HG02885 (cell line): ENCODE data around the gene SCN2A.
"Not testable (repeated sequence)": the region's sequence is repeated elsewhere in the genome, so short reads cannot be mapped to it uniquely, and the experiment has no call there.

Experiments used
- ATAC-seq: cut with Tn5 transposase; IDR thresholded peaks from one replicate; pipeline ENCODE4 v1.9.1; 2021; ENCODE audit warnings: mild to moderate bottlenecking; ENCODE audit not compliant: unreplicated experiment, poor library complexity

Gene SCN2A

DNA sequence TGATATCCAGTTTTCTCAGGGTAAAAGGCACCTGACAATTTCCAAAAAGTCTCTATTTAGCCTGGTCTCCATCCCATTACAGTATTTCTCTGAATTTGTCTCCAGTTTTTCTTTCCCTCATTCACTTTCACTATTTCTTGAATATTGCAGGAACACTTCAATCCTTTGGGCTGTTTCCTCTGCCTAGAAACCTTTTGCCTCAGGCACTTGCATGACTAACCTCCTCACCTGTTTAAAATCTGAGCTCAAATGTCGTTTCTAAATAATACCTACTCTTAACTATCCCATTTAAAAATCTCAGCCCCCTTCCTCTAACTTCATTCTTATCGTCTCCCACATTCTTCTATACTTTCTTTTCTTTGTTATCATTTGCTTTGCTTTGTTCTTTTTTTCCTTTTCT, 9.0 kb downstream of the SCN2A start:
- ATAC-seq, result no peak

DNA sequence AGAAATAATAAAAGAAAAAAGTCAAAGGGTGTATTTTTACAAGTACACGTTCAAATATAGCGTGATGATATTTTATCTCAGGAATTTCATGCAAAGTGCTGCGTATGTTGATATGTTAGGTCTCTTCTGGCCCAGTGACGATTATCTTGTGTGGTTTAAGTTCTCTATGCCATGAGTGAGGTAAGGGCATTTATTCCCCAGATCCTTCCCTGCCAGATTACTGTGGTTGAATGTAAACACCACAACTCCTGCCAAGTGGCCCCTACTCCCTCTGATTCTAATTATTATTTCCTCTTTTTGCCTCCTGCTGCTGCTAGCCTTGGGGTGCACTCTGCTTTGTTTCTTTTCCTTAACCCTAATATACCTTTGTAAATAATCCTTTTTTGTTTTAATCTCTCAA, 12.2 kb downstream of the SCN2A start:
- ATAC-seq, result no peak

GRCh38 chr2:165253178-165253577, 14.0 kb downstream of the SCN2A start:
- no peak for ATAC-seq

DNA sequence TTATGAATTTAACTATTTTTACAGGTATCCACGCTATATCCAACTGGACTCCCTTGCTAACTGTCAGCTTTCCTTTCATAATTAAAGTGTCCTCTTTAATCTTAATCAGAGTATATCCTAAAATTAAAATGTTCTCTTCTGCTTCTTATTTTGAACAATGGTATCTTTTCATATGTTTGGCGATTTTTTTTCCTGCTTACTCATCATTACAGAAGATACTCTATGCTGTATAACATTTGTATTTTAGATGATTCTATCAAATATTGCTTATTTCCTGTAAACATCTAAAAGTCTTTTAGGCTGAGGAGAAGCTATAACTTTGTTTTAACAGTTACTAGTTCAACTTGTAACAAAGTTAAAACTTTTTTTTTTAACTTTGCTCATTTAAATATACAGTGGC, 17.4 kb downstream of the SCN2A start:
- no peak for ATAC-seq

GRCh38 chr2:165260347-165260746, 21.1 kb downstream of the SCN2A start:
- not testable (repeated sequence) for ATAC-seq

DNA sequence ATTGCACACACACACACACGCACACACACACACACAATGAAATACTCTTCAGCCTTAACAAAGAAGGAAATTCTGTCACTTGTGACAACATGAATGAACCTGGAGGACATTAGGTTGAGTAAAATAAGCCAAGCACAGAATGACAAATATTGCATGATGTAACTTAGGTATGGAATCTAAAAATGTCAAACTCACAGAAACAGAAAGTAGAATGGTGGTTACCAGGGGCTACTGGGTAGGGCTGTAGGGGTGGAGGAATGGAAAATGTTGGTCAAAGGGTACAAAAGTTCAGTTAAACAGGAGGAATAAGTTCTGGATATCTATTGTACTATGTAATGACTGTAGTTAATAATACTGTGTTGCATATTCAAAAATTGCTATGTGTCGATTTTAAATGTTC, 29.5 kb downstream of the SCN2A start:
- ATAC-seq, result peak; percentile 92

- ATAC-seq, result no peak
These were observed 34.0 kb downstream of the SCN2A start for GRCh38 chr2:165273176-165273575.

DNA sequence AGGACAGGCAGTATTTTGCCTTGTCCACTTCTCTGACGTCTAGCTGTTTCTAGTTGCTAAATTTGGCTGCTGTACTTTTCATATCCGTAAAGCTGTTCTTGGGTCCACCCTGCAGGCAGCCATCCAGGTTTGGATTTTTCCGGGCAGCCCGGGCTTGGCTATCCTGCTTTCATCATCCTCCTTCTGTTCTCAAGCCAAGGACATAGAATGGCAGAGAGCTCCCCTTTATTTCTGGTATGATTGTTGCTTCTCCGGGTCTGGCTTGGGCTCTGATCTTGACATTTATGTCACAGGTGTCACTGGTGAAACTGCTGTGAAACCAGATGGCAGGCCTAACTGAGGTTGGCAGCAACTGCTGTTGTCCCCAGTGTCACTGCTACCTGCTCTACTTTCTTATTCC, 35.5 kb downstream of the SCN2A start:
- no peak for ATAC-seq

- no peak for ATAC-seq
These were observed 36.7 kb downstream of the SCN2A start for GRCh38 chr2:165275932-165276331.

- peak; percentile 32 for ATAC-seq
These were observed 38.1 kb downstream of the SCN2A start for GRCh38 chr2:165277295-165277694.

DNA sequence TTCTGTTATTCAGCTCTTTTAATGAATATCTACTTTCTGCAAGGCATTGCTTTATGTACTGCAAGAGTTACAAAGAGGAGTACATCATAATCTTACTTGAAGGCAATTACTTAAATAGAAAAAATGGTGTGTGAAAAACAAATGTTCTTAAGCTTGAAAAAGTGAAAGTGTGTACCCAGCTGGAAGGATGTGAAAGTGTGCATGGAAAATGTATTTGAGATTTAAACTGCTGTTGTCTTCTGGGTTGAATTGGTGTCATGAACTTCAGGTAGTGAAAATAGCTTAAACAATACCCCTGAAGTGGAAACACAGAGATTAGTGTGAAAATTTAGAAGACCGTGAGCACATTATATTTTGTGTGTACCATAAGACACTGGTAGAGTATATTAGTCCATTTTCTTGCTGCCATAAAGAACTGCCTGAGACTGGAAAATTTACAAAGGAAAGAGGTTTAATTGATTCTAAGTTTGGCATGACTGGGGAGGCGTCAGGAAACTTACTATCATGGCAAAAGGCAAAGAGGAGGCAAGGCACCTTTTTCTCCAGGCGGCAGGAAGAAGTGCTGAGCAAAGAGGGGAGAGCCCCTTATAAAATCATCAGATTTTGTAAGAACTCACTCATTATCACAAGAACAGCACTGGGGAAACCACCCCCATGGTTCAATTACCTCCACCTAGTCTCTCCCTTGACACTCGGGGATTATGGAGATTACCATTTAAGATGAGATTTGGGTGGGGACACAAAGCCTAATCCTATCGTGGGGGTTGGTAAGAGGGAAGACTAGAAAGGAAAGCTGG, 38.8 kb downstream of the SCN2A start:
- ATAC-seq, result peak; percentile 57

GRCh38 chr2:165280356-165280755, 41.1 kb downstream of the SCN2A start:
- no peak for ATAC-seq

GRCh38 chr2:165281387-165281786, 42.2 kb downstream of the SCN2A start:
- no peak for ATAC-seq

GRCh38 chr2:165283342-165283741, 44.1 kb downstream of the SCN2A start:
- ATAC-seq, result no peak

DNA sequence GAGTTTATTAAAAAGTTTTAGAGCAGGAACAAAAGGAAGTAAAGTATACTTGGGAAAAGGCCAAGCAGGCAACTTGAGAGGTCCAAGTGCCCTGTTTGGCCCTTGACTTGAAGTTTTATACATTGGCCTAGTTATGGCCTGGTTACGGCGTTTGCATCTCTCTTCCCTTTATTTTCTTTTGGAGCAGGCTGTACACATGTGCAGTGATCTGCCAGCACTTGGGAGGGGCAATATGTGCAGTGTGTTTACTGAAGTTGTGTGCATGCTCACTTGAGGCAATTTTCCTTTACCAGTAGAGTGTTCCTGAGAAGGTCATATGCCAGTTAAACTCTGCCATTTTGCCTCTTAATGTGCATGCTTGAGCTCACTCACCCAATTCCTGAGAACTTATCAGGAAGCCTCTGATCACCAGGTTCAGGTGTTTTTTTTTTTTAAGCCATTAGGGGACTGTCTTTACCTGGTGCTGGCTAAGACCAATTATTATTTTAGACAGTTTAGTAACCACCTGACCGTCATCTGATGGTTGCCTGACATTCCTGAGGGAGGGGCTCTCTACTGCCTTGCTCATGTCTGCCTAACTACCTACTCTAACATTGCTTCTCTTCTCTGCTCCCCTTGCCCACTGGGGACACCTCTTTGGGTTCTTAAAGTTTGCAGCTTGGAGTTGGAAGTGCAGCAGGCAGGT, 48.0 kb downstream of the SCN2A start:
- no peak for ATAC-seq

DNA sequence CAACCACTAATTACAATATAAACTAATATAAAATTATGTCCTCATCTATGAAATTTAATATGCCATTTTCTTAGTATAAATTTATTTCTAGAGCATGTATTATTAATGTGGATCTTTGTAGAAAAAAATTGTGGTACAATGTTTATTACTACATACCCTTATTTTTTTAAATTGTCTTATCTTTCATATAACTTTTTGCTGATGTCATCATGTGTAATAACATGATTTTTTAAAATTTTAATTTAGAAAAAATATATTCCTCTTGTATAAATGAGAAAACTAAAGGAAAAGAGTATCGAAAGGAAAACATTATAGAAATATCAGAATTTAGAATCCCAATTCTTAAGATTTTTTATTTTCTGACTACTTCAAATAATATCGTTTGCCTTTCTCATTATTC, 49.9 kb downstream of the SCN2A start:
- no peak for ATAC-seq

- peak; percentile 100 for ATAC-seq
These were observed 54.5 kb downstream of the SCN2A start for GRCh38 chr2:165293440-165294420.

- no peak for ATAC-seq
These were observed 55.7 kb downstream of the SCN2A start for GRCh38 chr2:165294912-165295311.

DNA sequence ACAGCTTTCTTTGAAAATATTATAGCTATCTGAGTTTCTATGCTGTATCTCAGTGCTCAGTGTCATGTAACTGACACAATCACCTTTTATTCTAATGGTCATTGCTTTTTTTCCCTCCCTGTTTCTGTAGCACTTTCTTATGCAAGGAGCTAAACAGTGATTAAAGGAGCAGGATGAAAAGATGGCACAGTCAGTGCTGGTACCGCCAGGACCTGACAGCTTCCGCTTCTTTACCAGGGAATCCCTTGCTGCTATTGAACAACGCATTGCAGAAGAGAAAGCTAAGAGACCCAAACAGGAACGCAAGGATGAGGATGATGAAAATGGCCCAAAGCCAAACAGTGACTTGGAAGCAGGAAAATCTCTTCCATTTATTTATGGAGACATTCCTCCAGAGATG, 56.4 kb downstream of the SCN2A start:
- ATAC-seq, result no peak

GRCh38 chr2:165305391-165306096, 66.3 kb downstream of the SCN2A start:
- no peak for ATAC-seq
